ENCODE results near the gene ENAM. TPM values are rescaled to one million over a fixed set of nuclear protein-coding genes. Genes with fewer than 3 reads are reported as not detected.

The ENAM gene
- total and polyA plus RNA-seq, 10 of the 15 experiments (the other 5 are each of a cell fraction or from before 2014, with no cell fraction given) = 0.04 to 1.3 (median 0.21) TPM

DNA sequence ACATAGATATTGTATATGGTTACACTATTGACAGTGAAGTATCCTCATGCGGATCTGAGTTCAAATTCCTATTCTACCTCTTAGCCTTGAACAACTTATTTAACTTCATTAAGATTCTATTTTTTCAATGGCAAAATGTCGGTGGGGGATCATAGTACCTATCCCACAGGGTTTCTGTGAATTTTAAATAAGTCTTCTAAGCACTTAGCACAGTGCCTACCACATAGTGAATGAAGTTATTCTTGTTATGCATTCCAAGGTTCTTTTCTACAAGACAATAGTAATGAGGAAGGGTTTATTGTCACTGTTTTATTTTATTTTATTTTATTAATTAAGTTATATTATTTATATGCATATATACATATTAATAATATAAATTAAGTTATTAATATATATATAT is 8.8 kb upstream of the ENAM start:
- RAD21 ChIA-PET (ENCODE audit: unreplicated experiment) = no interaction called here
- Histone ChIP-seq H3K36me3 (ENCODE audit: control insufficient read depth in 2 of 2, insufficient read depth in 2 of 2, low read length in 1 of 2) (no peaks in the 10 kb centered on the region), H4K20me1 (ENCODE audit: control insufficient read depth, insufficient read depth) (no peaks in the 10 kb centered on the region), H3K27me3 (replicated peaks in 1 of 2; ENCODE audit: control insufficient read depth in 2 of 2, insufficient read depth in 2 of 2, low read length in 1 of 2) (peaks cover 0 to 3% of the 10 kb centered on the region in 2 experiments; a peak in 1 of 4 replicates), H3K4me1 (ENCODE audit: control insufficient read depth, insufficient read depth, low read length) (no peaks in the 10 kb centered on the region), H2AFZ (ENCODE audit: control insufficient read depth, low read depth, low read length) (no peak overlapping the region), H3K4me2 (ENCODE audit: control insufficient read depth, insufficient read depth) (no peak overlapping the region), H3K4me3 (no peak overlapping the region), H3K9ac (ENCODE audit: control insufficient read depth, insufficient read depth, low read length) (no peak overlapping the region), H3K9me3 (replicated peaks; ENCODE audit: control insufficient read depth, insufficient read depth, low read length) (no peaks in the 10 kb centered on the region), H3K27ac (ENCODE audit: control insufficient read depth, insufficient read depth) (no peak overlapping the region), H3K79me2 (ENCODE audit: control insufficient read depth, insufficient read depth, low read length) (no peaks in the 10 kb centered on the region)
- DNase-seq (ENCODE audit: low read depth, low spot score) = no peak
- no peak for FAIRE-seq
- CTCF ChIA-PET = no interaction called here
- intact Hi-C loops (cut with micrococcal nuclease; ENCODE audit: unreplicated experiment) = no loop called here
- BruUV-seq (replicated peaks) = no TSS peak
- in situ Hi-C loops (cut with MboI) = loop anchor here (25.0 kb wide), 2 partner anchors 1093 to 1668 kb away; no protein-coding TSS in a partner anchor
- POLR2A ChIA-PET = no interaction called here
- no peak for ATAC-seq
- no peak for TF ChIP-seq SMAD1 (IDR thresholded peaks at IDR 0.05; ENCODE audit: low read depth, partially characterized antibody)
- TF ChIP-seq MTA3 (IDR thresholded peaks at IDR 0.05; ENCODE audit: borderline replicate concordance, low read length) = no peak
- TF ChIP-seq ATF2 (IDR thresholded peaks at IDR 0.05; ENCODE audit: low read length) = no peak
- TF ChIP-seq ZNF274 (IDR thresholded peaks at IDR 0.05; ENCODE audit: insufficient read depth, insufficient read length) = no peak
- TF ChIP-seq LARP7 (IDR thresholded peaks at IDR 0.05) = no peak
- TF ChIP-seq SIN3A (IDR thresholded peaks at IDR 0.05; ENCODE audit: low read depth, low read length) = no peak
- TF ChIP-seq ZNF217 (IDR thresholded peaks at IDR 0.05) = no peak
- no peak for TF ChIP-seq SUZ12 (IDR thresholded peaks at IDR 0.05; ENCODE audit: unreplicated experiment)
- TF ChIP-seq, protein P1, sequence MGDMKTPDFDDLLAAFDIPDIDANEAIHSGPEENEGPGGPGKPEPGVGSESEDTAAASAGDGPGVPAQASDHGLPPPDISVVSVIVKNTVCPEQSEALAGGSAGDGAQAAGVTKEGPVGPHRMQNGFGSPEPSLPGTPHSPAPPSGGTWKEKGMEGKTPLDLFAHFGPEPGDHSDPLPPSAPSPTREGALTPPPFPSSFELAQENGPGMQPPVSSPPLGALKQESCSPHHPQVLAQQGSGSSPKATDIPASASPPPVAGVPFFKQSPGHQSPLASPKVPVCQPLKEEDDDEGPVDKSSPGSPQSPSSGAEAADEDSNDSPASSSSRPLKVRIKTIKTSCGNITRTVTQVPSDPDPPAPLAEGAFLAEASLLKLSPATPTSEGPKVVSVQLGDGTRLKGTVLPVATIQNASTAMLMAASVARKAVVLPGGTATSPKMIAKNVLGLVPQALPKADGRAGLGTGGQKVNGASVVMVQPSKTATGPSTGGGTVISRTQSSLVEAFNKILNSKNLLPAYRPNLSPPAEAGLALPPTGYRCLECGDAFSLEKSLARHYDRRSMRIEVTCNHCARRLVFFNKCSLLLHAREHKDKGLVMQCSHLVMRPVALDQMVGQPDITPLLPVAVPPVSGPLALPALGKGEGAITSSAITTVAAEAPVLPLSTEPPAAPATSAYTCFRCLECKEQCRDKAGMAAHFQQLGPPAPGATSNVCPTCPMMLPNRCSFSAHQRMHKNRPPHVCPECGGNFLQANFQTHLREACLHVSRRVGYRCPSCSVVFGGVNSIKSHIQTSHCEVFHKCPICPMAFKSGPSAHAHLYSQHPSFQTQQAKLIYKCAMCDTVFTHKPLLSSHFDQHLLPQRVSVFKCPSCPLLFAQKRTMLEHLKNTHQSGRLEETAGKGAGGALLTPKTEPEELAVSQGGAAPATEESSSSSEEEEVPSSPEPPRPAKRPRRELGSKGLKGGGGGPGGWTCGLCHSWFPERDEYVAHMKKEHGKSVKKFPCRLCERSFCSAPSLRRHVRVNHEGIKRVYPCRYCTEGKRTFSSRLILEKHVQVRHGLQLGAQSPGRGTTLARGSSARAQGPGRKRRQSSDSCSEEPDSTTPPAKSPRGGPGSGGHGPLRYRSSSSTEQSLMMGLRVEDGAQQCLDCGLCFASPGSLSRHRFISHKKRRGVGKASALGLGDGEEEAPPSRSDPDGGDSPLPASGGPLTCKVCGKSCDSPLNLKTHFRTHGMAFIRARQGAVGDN (IDR thresholded peaks at IDR 0.05) = no peak
- TF ChIP-seq CEBPZ (IDR thresholded peaks at IDR 0.05; ENCODE audit: low read depth, low read length) = no peak
- TF ChIP-seq MEF2A (IDR thresholded peaks at IDR 0.05; ENCODE audit: insufficient read depth, low read depth, low read length) = no peak
- no peak for TF ChIP-seq MXI1 (IDR thresholded peaks at IDR 0.05; ENCODE audit: low read depth, low read length)
- SMC1A ChIA-PET (ENCODE audit: uncharacterized antibody, unreplicated experiment) = no interaction called here
- WGBS (ENCODE audit: insufficient coverage, insufficient replicate concordance, low lambda C conversion rate, missing lambda C conversion rate) = 88% methylated on average over 2 of the region's 2 CpGs

Data from GM12878 (cell line).